ENCODE data around the gene SLC37A3. TPM values are rescaled to one million over a fixed set of nuclear protein-coding genes. Genes with fewer than 3 reads are reported as not detected.
A peak's percentile ranks its signal among the peaks of the same experiment; 100 is the strongest.

Gene SLC37A3
- total RNA-seq, 2 experiments from 2014 or later: 47.5 to 55.5 TPM

DNA sequence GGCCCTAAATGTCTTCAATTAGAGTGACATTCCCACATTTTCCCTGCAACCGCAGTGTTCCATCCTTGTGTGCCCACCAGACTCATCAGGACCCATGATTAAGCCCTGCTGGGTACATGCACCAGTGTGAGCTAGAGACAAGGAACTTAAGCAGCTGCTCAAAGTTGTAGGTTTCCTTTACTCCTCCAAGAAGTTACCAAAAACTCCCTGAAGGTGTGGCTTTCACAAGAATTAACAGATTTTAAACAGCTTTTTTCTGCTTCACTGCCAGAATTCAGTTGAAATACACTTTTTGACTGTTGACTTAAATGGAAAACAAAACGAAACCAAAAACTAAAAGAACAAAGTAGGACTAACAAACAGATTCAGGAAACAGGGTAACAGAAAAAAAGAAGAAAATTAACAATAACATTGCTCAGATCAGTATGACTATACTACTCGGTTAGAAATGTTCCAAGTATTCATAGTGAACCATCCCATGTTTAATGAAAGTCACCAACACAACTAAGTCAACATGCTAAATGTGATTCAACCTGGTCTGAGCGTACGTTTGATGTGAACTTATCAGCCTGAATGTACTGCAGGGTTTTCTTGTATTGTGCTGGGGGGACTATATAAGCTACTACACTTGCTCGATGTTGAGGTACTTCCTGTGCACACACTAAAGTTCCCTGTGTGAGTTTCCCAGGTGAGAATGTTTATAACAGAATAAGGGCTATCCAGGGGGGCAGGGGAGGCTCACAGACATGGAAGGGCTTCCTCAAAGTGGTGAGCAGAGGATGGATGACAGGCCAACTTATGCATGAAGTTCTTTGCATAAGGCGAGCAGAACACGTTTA lies 22.2 kb downstream of the SLC37A3 start:
- intact Hi-C loops (cut with DNase I, micrococcal nuclease): loop anchor here (1.0 to 5.0 kb wide), 11 partner anchors 12 to 1015 kb away; partner anchors contain the start of genes MKRN1 (in 1 of the 2) and SLC37A3 (in 1 of the 2)
- Mint-ChIP-seq H3K9me3 (ENCODE audit: low read depth) (no peaks in the 10 kb centered on the region), H3K36me3 (ENCODE audit: low read depth) (peaks cover 45% of the 10 kb centered on the region), H3K27ac (peak overlapping the region; percentile 95), H3K27me3 (no peaks in the 10 kb centered on the region), H3K4me1 (peaks cover 53% of the 10 kb centered on the region), H3K4me3 (peak overlapping the region; percentile 57)
- POLR2A ChIA-PET: interaction anchor here (0.6 to 3.2 kb wide), 16 partner anchors 9 to 644 kb away, joined by 3 to 42 read pairs (median 5); partner anchors contain the start of genes RAB19 and SLC37A3
- DNase-seq (peak; percentile 45), ATAC-seq (peak; percentile 90)
- CTCF ChIA-PET: interaction anchor here (0.6 to 4.4 kb wide), 13 partner anchors 9 to 638 kb away, joined by 3 to 17 read pairs (median 4); partner anchors contain the start of gene MRPS33

DNA sequence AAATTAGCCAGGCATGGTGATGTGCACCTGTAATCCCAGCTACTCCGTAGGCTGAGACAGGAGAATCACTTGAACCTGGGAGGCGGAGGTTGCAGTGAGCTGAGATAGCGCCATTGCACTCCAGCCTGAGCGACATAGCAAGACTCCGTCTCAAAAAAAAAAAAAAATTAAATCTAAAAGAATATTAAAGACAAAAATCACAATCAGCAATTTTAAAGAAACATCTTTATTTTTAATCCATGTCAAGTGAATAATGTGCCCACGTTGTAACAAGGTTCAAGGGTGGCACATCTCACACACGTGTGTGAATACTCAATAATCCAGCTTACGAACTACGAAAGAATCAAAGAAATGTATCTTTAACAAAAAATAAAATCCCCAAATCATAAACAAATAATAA lies 23.0 kb downstream of the SLC37A3 start:
- H3K27ac Mint-ChIP-seq: peak overlapping the region; percentile 95
- H3K4me1 Mint-ChIP-seq: peaks cover 51% of the 10 kb centered on the region
- H3K36me3 Mint-ChIP-seq (ENCODE audit: low read depth): peaks cover 50% of the 10 kb centered on the region
- intact Hi-C loops (cut with DNase I, micrococcal nuclease): loop anchor here (5.0 kb wide), 2 partner anchors 102 to 603 kb away; partner anchors contain the start of gene MKRN1 (in 1 of the 2)
- H3K4me3 Mint-ChIP-seq: peak overlapping the region; percentile 57
- POLR2A ChIA-PET: interaction anchor here (0.6 to 3.2 kb wide), 10 partner anchors 10 to 304 kb away, joined by 3 to 42 read pairs (median 9); partner anchors contain the start of genes RAB19 and SLC37A3
- DNase-seq: no peak
- no peaks in the 10 kb centered on the region for H3K9me3 Mint-ChIP-seq (ENCODE audit: low read depth)
- CTCF ChIA-PET: interaction anchor here (0.6 to 4.4 kb wide), 10 partner anchors 10 to 639 kb away, joined by 3 to 17 read pairs (median 4); partner anchors contain the start of gene MRPS33
- H3K27me3 Mint-ChIP-seq: no peaks in the 10 kb centered on the region
- ATAC-seq: no peak

DNA sequence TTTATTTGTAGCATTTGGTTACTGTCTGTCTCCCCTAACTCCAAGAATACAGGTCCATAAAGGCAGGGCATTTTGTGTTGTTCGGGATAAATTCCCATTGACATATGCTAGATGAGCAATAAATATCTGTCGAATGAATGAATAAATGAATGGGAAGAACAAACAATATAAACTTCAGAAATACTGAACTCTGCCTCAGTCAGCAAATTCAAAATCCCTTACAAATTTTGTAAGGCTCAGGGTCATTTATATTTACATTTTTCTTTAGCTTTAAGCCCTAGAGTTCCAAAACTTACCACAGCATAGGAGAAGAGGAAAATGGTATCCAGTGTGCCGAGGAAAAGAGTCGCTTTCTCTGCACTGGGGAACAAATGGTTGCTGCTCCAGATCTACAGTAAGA lies 29.0 kb downstream of the SLC37A3 start:
- Mint-ChIP-seq H3K36me3 (ENCODE audit: low read depth) (peaks cover 37% of the 10 kb centered on the region), H3K4me1 (peaks cover 11% of the 10 kb centered on the region), H3K9me3 (ENCODE audit: low read depth) (no peaks in the 10 kb centered on the region), H3K27ac (no peak overlapping the region), H3K27me3 (no peaks in the 10 kb centered on the region), H3K4me3 (no peak overlapping the region)
- intact Hi-C loops (cut with DNase I, micrococcal nuclease): no loop called here
- ChIA-PET POLR2A (no interaction called here), CTCF (interaction anchor here (1.8 kb wide), 1 partner anchor 9 kb away, joined by 4 read pairs; no protein-coding TSS in a partner anchor)
- ATAC-seq: no peak
- no peak for DNase-seq

DNA sequence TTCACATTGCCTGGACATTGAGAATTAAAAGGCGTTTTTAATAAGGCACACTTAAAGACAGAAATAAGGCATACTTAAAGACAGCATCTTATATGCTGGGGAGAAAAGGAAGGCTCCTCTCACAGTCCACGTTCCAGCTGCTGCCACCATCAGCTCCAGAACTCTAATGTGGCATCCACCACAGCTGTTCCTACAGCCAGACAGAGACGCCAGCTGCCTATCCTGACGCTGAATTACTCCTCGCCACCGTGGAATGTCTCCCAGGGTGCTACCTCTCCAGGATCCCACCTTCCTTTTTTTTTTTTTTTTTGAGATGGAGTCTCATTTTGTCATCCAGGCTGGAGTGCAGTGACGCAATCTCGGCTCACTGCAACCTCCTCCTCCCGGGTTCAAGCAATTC lies 30.8 kb downstream of the SLC37A3 start:
- no peaks in the 10 kb centered on the region for H3K27me3 Mint-ChIP-seq
- intact Hi-C loops (cut with DNase I, micrococcal nuclease): no loop called here
- ATAC-seq: no peak
- no peaks in the 10 kb centered on the region for H3K9me3 Mint-ChIP-seq (ENCODE audit: low read depth)
- H3K4me3 Mint-ChIP-seq: no peak overlapping the region
- DNase-seq: no peak
- ChIA-PET CTCF (interaction anchor here (1.1 kb wide), 1 partner anchor 16 kb away, joined by 4 read pairs; no protein-coding TSS in a partner anchor), POLR2A (no interaction called here)
- H3K27ac Mint-ChIP-seq: no peak overlapping the region
- H3K4me1 Mint-ChIP-seq: no peaks in the 10 kb centered on the region
- H3K36me3 Mint-ChIP-seq (ENCODE audit: low read depth): peaks cover 36% of the 10 kb centered on the region

DNA sequence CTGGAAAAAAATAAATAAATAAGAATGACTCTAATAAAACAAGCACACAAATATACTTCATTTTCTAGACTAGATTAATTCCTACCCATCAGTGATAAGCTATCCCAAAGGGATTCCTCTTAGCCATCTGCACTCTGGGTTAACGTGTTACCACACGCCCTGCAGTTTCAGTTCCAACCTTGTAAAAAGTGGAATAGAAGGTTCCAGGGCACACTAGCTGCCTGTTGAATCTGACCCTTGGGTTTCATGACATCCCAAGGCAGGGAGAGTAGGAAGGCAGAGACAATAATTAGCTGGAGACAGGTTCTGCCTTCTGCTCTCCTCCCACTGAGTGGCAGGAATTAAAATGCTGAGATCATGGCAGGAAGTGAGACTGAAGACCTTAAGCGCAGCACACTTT lies 33.5 kb downstream of the SLC37A3 start:
- CTCF ChIA-PET: interaction anchor here (0.9 to 1.3 kb wide), 2 partner anchors 18 to 75 kb away, joined by 3 to 7 read pairs; no protein-coding TSS in a partner anchor
- no peak overlapping the region for H3K27ac Mint-ChIP-seq
- peaks cover 36% of the 10 kb centered on the region for H3K36me3 Mint-ChIP-seq (ENCODE audit: low read depth)

DNA sequence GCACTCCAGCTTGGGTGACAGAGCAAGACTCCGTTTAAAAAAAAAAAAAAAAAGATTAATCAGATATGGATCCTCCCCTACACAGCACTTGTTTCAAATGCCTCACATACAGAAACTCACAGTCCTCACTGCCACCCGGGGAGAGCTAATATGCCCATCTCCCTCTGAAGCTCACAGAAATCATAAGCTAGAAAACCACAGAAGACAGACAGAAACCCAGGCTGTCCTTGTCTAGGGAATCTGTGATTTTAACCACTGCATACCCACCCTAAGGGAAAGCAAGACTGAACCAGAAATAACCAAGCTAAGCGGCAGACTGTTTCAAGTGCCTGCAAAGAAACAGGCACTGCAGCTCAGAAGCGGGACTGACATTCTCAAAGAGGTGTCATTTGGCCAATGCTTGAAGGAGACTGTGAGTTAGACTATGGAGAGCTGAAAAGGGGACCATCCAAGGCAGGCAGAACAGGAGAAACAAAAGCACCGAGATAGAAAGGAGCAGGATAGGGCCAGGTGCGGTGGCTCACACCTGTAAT lies 37.6 kb downstream of the SLC37A3 start:
- Mint-ChIP-seq H3K27ac (peak overlapping the region; percentile 82), H3K4me3 (no peak overlapping the region), H3K27me3 (no peaks in the 10 kb centered on the region), H3K9me3 (ENCODE audit: low read depth) (no peaks in the 10 kb centered on the region), H3K4me1 (peaks cover 30% of the 10 kb centered on the region), H3K36me3 (ENCODE audit: low read depth) (peaks cover 44% of the 10 kb centered on the region)
- POLR2A ChIA-PET: interaction anchor here (0.6 to 3.3 kb wide), 3 partner anchors 15 to 150 kb away, joined by 3 to 42 read pairs (median 11); no protein-coding TSS in a partner anchor
- ATAC-seq: peak; percentile 14
- intact Hi-C loops (cut with DNase I, micrococcal nuclease): no loop called here
- no peak for DNase-seq
- CTCF ChIA-PET: interaction anchor here (0.6 to 2.6 kb wide), 6 partner anchors 14 to 192 kb away, joined by 3 to 17 read pairs (median 4); no protein-coding TSS in a partner anchor

More for the DNA sequence above, 33.5 kb downstream of the SLC37A3 start:
- DNase-seq (no peak), ATAC-seq (no peak)
- Mint-ChIP-seq H3K4me1 (peaks cover 10% of the 10 kb centered on the region), H3K9me3 (ENCODE audit: low read depth) (no peaks in the 10 kb centered on the region), H3K27me3 (no peaks in the 10 kb centered on the region), H3K4me3 (no peak overlapping the region)
- intact Hi-C loops (cut with DNase I, micrococcal nuclease): no loop called here
- POLR2A ChIA-PET: no interaction called here

DNA sequence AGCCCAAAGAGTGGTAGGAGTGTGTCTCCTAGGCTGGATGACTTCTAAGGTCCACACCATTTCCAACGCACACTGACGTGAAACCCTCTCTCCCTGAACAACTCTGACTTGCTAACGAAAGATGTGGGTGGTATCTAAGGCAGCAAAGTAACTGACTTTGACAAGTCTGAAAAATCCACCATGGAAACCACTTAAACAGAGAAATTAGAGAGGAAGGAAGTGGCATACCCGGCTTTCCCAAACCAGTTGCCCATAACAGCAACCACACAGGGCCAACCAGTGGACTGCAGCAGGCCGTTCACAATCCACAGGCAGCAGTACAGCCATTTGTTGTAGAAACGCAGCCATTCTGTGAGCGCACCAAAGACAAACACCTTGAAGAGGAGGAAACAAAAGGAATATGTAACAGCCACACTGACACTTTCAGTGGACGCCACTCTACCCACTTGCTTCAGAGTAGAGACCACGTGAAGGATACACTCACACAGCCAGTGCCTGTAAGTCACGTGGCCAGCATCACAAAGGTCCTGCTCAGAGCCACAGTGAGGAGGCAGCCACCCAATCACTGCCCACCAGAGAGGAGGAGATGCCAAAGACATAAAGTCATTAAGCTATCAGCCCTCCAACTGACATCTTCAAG lies 39.8 kb downstream of the SLC37A3 start:
- intact Hi-C loops (cut with DNase I, micrococcal nuclease): loop anchor here (1.0 to 5.0 kb wide), 4 partner anchors 18 to 84 kb away; partner anchors contain the start of gene SLC37A3 (in 1 of the 2)
- DNase-seq: peak; percentile 47
- Mint-ChIP-seq H3K4me1 (peaks cover 30% of the 10 kb centered on the region), H3K27me3 (no peaks in the 10 kb centered on the region), H3K27ac (peak overlapping the region; percentile 97), H3K36me3 (ENCODE audit: low read depth) (peaks cover 46% of the 10 kb centered on the region), H3K9me3 (ENCODE audit: low read depth) (no peaks in the 10 kb centered on the region), H3K4me3 (peak overlapping the region; percentile 47)
- ChIA-PET POLR2A (interaction anchor here (0.6 to 3.3 kb wide), 2 partner anchors 17 to 144 kb away, joined by 7 to 42 read pairs; no protein-coding TSS in a partner anchor), CTCF (interaction anchor here (0.7 to 2.6 kb wide), 2 partner anchors 15 to 86 kb away, joined by 3 to 10 read pairs; no protein-coding TSS in a partner anchor)
- ATAC-seq: peak; percentile 62

DNA sequence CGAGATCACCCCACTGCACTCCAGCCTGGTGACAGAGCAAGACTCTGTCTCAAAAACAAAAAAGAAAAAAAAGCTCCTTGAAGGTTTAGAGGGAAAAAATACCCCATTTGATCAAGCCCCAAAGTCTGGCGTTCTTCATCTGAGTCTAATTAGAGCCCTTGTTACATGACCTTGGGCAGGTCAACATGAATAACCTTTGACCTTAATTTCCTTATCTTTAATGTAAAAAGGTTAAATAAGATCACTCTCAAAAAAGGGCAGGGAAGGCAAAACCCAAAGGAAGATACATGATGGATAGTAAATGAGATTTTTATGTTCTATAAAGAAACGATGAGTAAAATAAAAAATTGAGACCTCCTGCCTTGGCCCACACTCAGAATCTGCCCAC lies 40.3 kb downstream of the SLC37A3 start:
- POLR2A ChIA-PET: no interaction called here
- Mint-ChIP-seq H3K27me3 (no peaks in the 10 kb centered on the region), H3K9me3 (ENCODE audit: low read depth) (no peaks in the 10 kb centered on the region), H3K4me3 (no peak overlapping the region), H3K4me1 (peaks cover 30% of the 10 kb centered on the region), H3K36me3 (ENCODE audit: low read depth) (peaks cover 48% of the 10 kb centered on the region), H3K27ac (peak overlapping the region; percentile 97)
- no peak for DNase-seq
- intact Hi-C loops (cut with DNase I, micrococcal nuclease): loop anchor here in 1 of 2 experiments (1.0 to 5.0 kb wide), 3 partner anchors 30 to 84 kb away; partner anchors contain the start of gene SLC37A3
- ATAC-seq: no peak
- CTCF ChIA-PET: interaction anchor here (0.9 kb wide), 1 partner anchor 181 kb away, joined by 3 read pairs; the partner anchor contains the start of gene KDM7A

DNA sequence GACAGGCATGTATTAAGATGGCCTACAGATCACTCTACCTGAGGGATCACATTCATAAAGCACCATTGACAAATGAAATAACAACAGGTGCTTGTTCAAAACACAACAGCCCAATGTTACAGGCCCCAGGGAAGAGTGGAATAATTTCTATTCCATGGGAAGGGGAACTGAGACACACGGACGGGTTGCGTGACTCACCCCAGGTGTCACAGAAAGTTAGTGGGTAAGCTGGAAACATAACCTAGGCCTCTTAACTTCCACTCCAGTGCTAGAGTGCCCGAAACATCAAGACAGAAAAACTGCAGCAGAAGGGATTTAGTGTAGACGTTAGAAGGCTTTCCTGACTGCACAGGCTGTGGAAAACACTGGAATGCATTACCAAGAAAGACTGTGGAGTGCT lies 48.3 kb downstream of the SLC37A3 start:
- POLR2A ChIA-PET: no interaction called here
- no peak overlapping the region for H3K27ac Mint-ChIP-seq
- DNase-seq: no peak
- ATAC-seq: no peak
- no peaks in the 10 kb centered on the region for H3K27me3 Mint-ChIP-seq
- peaks cover 13% of the 10 kb centered on the region for H3K4me1 Mint-ChIP-seq
- peaks cover 54% of the 10 kb centered on the region for H3K36me3 Mint-ChIP-seq (ENCODE audit: low read depth)
- H3K9me3 Mint-ChIP-seq (ENCODE audit: low read depth): no peaks in the 10 kb centered on the region
- no peak overlapping the region for H3K4me3 Mint-ChIP-seq
- CTCF ChIA-PET: interaction anchor here (0.5 to 0.8 kb wide), 2 partner anchors 36 to 259 kb away, joined by 3 read pairs; no protein-coding TSS in a partner anchor
- intact Hi-C loops (cut with DNase I, micrococcal nuclease): no loop called here

DNA sequence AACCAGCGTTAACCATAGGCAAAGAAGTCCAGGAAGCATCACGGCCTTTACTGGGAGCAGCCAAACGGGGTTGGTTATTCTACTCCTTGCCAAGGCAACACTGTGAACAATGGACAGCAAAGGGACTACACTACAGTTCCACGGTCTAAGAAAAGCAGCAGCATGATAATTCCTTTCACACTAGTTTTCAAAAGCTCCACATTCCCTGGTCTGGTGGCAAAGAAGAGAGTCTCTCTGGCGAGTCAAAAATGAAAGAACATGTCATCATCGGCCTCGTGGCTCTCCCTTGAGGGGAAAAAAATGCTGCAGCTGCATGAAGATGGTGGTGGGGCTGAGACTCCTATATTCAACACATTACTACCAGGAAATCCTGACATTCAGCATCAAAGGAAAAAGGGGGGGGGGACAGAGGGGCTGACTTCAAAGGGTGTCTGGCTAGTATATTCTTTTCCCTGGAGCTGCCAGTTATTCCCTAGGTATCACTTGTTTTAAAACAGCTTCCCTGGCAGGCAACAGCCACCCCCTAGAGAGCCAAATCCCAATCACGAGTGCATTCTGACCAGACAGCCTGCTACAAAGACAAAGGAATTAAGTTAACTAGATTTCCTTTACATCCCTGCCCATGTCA lies 49.1 kb downstream of the SLC37A3 start:
- no peaks in the 10 kb centered on the region for H3K27me3 Mint-ChIP-seq
- POLR2A ChIA-PET: interaction anchor here (0.6 kb wide), 1 partner anchor 325 kb away, joined by 4 read pairs; no protein-coding TSS in a partner anchor
- peaks cover 13% of the 10 kb centered on the region for H3K4me1 Mint-ChIP-seq
- no peaks in the 10 kb centered on the region for H3K9me3 Mint-ChIP-seq (ENCODE audit: low read depth)
- H3K36me3 Mint-ChIP-seq (ENCODE audit: low read depth): peaks cover 51% of the 10 kb centered on the region
- H3K27ac Mint-ChIP-seq: peak overlapping the region; percentile 17
- DNase-seq (peak; percentile 18), ATAC-seq (no peak)
- intact Hi-C loops (cut with DNase I, micrococcal nuclease): no loop called here
- no peak overlapping the region for H3K4me3 Mint-ChIP-seq
- CTCF ChIA-PET: interaction anchor here (0.6 kb wide), 1 partner anchor 286 kb away, joined by 3 read pairs; no protein-coding TSS in a partner anchor
